Thymus (tissue), 11 donors: ENCODE data around the gene DBX2. TPM values are rescaled to one million over a fixed set of nuclear protein-coding genes. Genes with fewer than 3 reads are reported as not detected.
"Not testable (repeated sequence)": the region's sequence is repeated elsewhere in the genome, so short reads cannot be mapped to it uniquely, and the experiment has no call there.

ENCODE experiments used
- DNase-seq, 9 donors: peaks; one replicate each; pipeline ENCODE4 v3.0.0-alpha.2; 2013; ENCODE audit warnings: low spot score in 9 of 9, low read depth in 6 of 9, missing footprints in 1 of 9
- H3K27ac ChIP-seq, 2 donors: one replicate each; pipeline ENCODE4 v1.5.1; 2013; ENCODE audit warnings: control low read depth in 1 of 2, low read depth in 1 of 2, low read length in 1 of 2, mild to moderate bottlenecking in 1 of 2, moderate library complexity in 1 of 2
- H3K27me3 ChIP-seq, 2 donors: one replicate each; pipeline ENCODE4 v1.5.1; 2013; ENCODE audit warnings: low read length in 1 of 2; ENCODE audit not compliant: control insufficient read depth in 2 of 2, insufficient read depth in 1 of 2
- H3K36me3 ChIP-seq, 2 donors: one replicate each; pipeline ENCODE4 v1.5.1; 2013; ENCODE audit warnings: low read length in 1 of 2, mild to moderate bottlenecking in 1 of 2, moderate library complexity in 1 of 2; ENCODE audit not compliant: control insufficient read depth in 2 of 2, insufficient read depth in 2 of 2
- H3K4me1 ChIP-seq, 2 donors: one replicate each; pipeline ENCODE4 v1.5.1; 2013; ENCODE audit warnings: low read length in 2 of 2; ENCODE audit not compliant: control insufficient read depth in 2 of 2, insufficient read depth in 2 of 2
- H3K4me3 ChIP-seq, 2 donors: one replicate each; pipeline ENCODE4 v1.5.1; 2013; ENCODE audit warnings: low read length in 2 of 2, control low read depth in 1 of 2, mild to moderate bottlenecking in 1 of 2
- H3K9me3 ChIP-seq, 2 donors: one replicate each; pipeline ENCODE4 v1.5.1; 2013; ENCODE audit warnings: low read length in 1 of 2, mild to moderate bottlenecking in 1 of 2; ENCODE audit not compliant: control insufficient read depth in 2 of 2, insufficient read depth in 1 of 2
- WGBS: extraction: QIAGEN DNeasy Blood & Tissue Kit; methylation state at CpG from one replicate; pipeline ENCODE4 v1.1.7; 2013; 5-methylcytosine and 5-hydroxymethylcytosine counted together
- polyA plus RNA-seq: library from polyadenylated mRNA; stranded (reverse); fragments of 200-250 nt; gene quantifications from one replicate; pipeline ENCODE4 v1.2.3, GENCODE V29; 2013
- total RNA-seq: library from RNA; stranded (reverse); fragments of 120-200 nt; gene quantifications from one replicate; pipeline ENCODE4 v1.2.4, GENCODE V29; 2013
- donor health status: healthy.

The DBX2 gene
- total and polyA plus RNA-seq, 2 donors: under 0.01 TPM; not detected in 1

DNA sequence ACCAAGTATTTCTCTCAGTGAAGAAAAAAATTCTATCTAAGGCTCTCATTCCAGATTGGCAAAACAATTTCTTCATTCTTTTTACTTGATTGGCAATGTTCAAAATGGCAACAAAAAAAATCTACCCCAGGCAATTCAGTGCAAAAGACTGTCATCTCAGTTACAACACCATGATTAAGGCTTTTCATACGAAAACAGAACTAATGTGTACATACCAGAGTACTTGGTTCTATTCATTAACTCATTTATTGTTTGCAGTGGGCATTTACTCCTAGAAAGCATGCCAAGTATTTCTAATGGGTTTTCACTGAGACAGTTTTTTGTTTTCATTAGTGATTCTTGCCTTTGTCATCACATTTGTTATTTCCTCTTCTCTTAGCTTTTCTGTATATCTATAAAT, 33.0 kb downstream of the DBX2 start:
- WGBS: 95% methylated on average over 1 of the region's 1 CpG

DNA sequence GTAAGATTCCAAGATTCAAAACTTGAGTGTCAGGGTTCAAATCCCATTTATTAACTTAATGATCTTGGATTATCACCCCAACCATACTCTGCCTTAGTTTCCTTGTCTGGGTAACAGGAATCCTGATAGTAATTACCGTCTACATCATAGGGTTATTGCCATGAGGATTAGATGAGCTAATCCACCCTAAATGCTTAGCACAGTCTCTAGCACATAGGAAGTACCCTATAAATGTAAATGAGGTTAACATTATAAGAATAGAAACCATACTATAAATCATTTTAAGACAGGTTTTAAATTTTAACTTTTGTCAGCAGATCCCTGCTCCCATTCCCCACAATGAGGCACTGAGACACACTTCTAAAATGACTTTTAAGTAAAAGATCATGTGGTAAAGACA, 36.5 kb downstream of the DBX2 start:
- Histone ChIP-seq H3K4me1 (no peaks in the 10 kb centered on the region), H3K27me3 (no peaks in the 10 kb centered on the region), H3K4me3 (no peak overlapping the region), H3K27ac (no peak overlapping the region), H3K9me3 (no peaks in the 10 kb centered on the region), H3K36me3 (no peaks in the 10 kb centered on the region)
- 100% methylated on average over 1 of the region's 1 CpG for whole genome bisulfite sequencing
- no peak for DNase-seq

More for the DNA sequence above, 33.0 kb downstream of the DBX2 start:
- no peak for DNase-seq
- no peak overlapping the region for H3K4me3 ChIP-seq
- H3K36me3 ChIP-seq: no peaks in the 10 kb centered on the region
- no peaks in the 10 kb centered on the region for H3K4me1 ChIP-seq
- H3K9me3 ChIP-seq: no peaks in the 10 kb centered on the region
- H3K27me3 ChIP-seq: no peaks in the 10 kb centered on the region
- H3K27ac ChIP-seq: no peak overlapping the region

DNA sequence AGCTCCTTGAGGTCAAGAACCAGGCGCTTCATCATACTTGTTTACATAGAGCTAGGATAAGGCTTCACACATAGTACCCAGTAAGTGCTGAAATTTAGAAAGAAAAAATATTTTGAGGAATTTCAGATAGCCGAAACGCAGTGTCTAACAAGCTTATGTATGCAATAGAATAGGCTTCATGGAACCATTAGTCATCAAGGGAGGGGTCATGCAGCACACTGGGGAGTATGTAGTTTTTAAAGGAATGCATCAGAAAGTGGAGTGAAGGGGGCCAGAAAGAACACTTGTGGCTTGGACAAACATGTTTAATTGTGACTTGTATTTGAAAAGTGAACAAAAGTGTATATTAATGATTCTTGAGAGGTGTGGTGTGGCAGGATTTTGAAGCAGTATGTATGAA, 38.1 kb downstream of the DBX2 start:
- no peak for DNase-seq
- H3K36me3 ChIP-seq: no peaks in the 10 kb centered on the region
- no peaks in the 10 kb centered on the region for H3K27me3 ChIP-seq
- 97% methylated on average over 3 of the region's 3 CpGs for WGBS
- H3K4me3 ChIP-seq: no peak overlapping the region
- no peaks in the 10 kb centered on the region for H3K9me3 ChIP-seq
- no peaks in the 10 kb centered on the region for H3K4me1 ChIP-seq
- H3K27ac ChIP-seq: no peak overlapping the region

DNA sequence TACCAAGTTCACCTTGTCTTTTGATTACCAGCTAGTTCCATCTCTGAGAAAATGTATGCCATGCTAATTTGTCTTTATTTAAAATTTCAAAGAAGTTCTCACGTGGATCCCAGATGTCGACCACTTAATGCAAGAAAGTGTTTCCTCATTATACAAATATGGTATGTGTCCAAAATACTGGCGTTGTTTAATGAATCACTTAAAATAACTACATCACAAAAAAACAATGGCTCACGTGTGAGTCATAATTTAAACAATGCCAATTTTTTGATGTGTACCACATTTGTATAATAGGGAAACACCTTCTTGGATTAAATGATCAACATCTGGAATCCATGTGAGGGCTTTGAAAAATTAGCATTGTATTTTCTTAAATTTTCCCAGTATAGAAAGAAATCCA, 40.8 kb downstream of the DBX2 start:
- Histone ChIP-seq H3K4me3 (no peak overlapping the region), H3K9me3 (no peaks in the 10 kb centered on the region), H3K4me1 (no peaks in the 10 kb centered on the region), H3K27ac (no peak overlapping the region), H3K36me3 (no peaks in the 10 kb centered on the region), H3K27me3 (no peaks in the 10 kb centered on the region)
- DNase-seq: no peak
- WGBS: 69% methylated on average over 4 of the region's 4 CpGs

DNA sequence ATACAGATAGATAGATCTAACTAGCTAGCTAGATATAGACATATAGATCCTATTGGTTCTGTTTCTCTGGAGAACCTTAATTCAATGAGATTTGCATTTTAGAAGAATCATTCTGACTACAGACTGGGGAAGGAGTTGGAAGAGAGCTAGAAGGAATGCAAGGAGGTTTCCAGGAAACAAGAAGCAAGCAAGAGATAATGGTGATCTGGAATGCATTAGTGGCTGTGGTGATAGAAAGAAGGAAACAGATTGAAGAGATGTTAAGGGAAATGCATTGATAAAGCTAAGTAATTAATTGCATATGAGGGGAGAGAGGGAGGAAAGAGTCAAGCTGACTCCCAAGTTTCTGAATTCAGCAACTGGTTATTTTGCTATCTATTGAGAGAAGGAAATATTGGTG, 42.7 kb downstream of the DBX2 start:
- Histone ChIP-seq H3K9me3 (no peaks in the 10 kb centered on the region), H3K27ac (no peak overlapping the region), H3K36me3 (no peaks in the 10 kb centered on the region), H3K4me3 (no peak overlapping the region), H3K27me3 (no peaks in the 10 kb centered on the region), H3K4me1 (no peaks in the 10 kb centered on the region)
- no peak for DNase-seq

DNA sequence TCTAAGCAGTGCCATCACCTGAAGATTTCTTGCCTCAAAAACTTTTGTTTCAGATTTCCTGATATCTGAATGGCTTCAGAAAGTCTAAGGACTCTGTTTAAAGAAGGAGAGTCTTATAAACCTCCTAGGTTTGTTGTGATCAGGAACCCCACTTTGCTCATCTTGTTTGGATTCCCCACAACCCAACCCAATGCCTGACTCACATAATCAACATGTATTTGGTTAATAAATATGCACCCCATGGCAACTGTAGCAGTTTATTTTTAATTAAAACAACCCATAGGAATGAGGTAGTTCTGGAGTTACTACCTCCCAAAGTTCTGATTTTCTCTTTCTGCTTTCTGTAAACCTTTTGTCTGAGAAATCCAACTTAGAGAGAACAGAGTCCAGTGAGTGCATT, 51.5 kb downstream of the DBX2 start:
- no peaks in the 10 kb centered on the region for H3K27me3 ChIP-seq
- H3K27ac ChIP-seq: no peak overlapping the region
- H3K4me3 ChIP-seq: no peak overlapping the region
- H3K4me1 ChIP-seq: no peaks in the 10 kb centered on the region
- H3K9me3 ChIP-seq: no peaks in the 10 kb centered on the region
- no peaks in the 10 kb centered on the region for H3K36me3 ChIP-seq
- no peak for DNase-seq

DNA sequence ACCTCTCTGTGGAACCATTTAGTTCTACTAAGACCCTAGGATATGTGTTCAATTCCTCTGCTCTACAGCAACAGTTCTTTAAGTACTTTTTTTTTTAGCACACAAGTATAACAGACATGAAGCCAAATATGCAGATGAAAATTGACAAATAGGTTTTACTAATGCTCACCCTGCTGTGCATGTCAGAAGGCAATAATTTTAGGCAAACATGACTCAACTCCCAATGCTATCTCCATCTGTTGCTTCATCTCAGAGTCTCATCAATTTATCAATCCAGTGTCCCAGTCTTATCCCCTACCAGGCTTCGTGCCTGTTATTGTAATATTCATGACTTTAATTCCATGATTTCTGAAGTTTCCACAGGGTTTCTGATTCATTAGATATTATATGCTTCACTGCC, 57.7 kb downstream of the DBX2 start:
- H3K4me1 ChIP-seq: no peaks in the 10 kb centered on the region
- no peak overlapping the region for H3K4me3 ChIP-seq
- WGBS: 64% methylated on average over 1 of the region's 1 CpG
- no peaks in the 10 kb centered on the region for H3K9me3 ChIP-seq
- no peaks in the 10 kb centered on the region for H3K27me3 ChIP-seq
- no peak for DNase-seq
- no peak overlapping the region for H3K27ac ChIP-seq
- no peaks in the 10 kb centered on the region for H3K36me3 ChIP-seq

DNA sequence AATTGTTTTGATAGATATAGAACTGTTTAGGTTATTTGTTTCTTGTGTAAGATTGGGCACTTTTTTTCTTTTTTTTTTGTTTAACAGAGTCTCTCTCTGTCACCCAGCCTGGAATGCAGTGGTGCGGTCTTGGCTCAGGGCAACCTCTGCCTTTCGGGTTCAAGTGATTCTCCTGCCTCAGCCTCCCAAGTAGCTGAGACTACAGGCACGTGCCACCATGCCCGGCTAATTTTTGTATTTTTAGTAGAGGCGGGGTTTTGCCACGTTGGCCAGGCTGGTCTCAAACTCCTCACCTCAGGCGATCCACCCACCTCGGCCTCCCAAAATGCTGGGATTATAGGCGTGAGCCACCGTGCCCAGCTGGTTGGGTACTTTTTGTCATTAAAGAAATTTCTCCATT, 66.0 kb downstream of the DBX2 start:
- 97% methylated on average over 10 of the region's 10 CpGs for WGBS
- H3K27me3 ChIP-seq, H3K36me3 ChIP-seq, H3K4me1 ChIP-seq, H3K4me3 ChIP-seq, H3K9me3 ChIP-seq, H3K27ac ChIP-seq, DNase-seq: not testable (repeated sequence)

DNA sequence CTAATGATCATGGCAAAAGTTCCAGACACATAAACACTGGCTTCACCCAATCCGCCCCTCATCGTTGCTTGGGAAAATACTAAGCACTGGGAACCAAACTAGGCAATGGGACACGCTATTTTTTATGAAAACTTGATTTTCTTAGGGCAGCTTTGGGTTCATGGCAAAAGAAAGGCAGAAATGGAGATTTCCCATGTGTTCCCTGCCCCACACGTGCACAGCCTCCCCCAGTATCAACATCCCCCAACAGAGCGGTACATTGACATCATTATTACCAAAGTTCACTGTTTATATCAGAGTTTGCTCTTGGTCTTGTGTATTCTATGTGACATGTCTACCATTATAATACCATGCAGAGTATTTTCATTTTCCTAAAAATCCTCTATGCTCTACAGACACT, 71.0 kb downstream of the DBX2 start:
- H3K27me3 ChIP-seq: no peaks in the 10 kb centered on the region
- H3K27ac ChIP-seq: no peak overlapping the region
- no peaks in the 10 kb centered on the region for H3K36me3 ChIP-seq
- H3K4me3 ChIP-seq: no peak overlapping the region
- no peak for DNase-seq
- WGBS: 95% methylated on average over 5 of the region's 5 CpGs
- H3K4me1 ChIP-seq: no peaks in the 10 kb centered on the region
- H3K9me3 ChIP-seq: no peaks in the 10 kb centered on the region

DNA sequence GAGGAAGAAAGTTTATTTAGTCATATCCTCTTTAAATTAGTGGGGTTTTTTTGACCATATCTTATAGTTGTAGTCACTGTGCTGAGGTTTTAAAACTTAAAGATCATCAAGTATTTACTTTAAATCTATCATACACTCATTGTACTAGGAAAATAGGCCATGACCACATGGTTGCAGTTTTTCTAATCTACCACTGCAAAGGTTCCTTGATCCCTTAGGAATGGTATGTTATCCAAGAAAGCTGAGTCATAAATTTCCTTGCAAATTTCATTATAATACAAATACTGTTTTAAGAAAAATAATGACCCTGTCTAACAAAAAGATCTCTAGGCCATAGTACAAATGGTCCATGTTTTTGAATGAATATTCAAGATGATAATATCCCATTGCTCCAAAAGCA, 74.7 kb downstream of the DBX2 start:
- no peak for DNase-seq
- Histone ChIP-seq H3K4me1 (no peaks in the 10 kb centered on the region), H3K4me3 (no peak overlapping the region), H3K9me3 (no peaks in the 10 kb centered on the region), H3K27ac (no peak overlapping the region), H3K27me3 (no peaks in the 10 kb centered on the region), H3K36me3 (no peaks in the 10 kb centered on the region)
